Adipose tissue (tissue), 3 donors: ENCODE results near the gene BCO1. TPM values are rescaled to one million over a fixed set of nuclear protein-coding genes. Genes with fewer than 3 reads are reported as not detected.

Experiments used
- H3K27ac ChIP-seq: one replicate; pipeline ENCODE4 v1.5.1; 2013; ENCODE audit warnings: low read depth, low read length
- WGBS, 3 donors: extraction: QIAGEN DNeasy Blood & Tissue Kit; methylation state at CpG; one replicate each; pipeline ENCODE4 v1.1.7; 2013; 5-methylcytosine and 5-hydroxymethylcytosine counted together
- polyA plus RNA-seq, 3 donors: library from polyadenylated mRNA; stranded (reverse); fragments of 200-250 nt; gene quantifications; one replicate each; pipeline ENCODE4 v1.2.3, GENCODE V29; 2013
- donor health status: healthy with polysubstance abuse.
- donor health status: Bipolar disorder and iron deficiency.
- donor health status: healthy.

The BCO1 gene
- polyA plus RNA-seq, 3 donors, result 0.06 TPM; not detected in 2

- H3K27ac ChIP-seq, result no peak overlapping the region
- 76 to 82% (median 80%) methylated on average over 3 of the region's 3 CpGs for WGBS, 3 donors
These were observed 69.3 kb downstream of the BCO1 start for GRCh38 chr16:81307770-81308169.

GRCh38 chr16:81310045-81310644, 71.7 kb downstream of the BCO1 start:
- no peak overlapping the region for H3K27ac ChIP-seq
- 67 to 84% (median 80%) methylated on average over 5 of the region's 5 CpGs for whole genome bisulfite sequencing, 3 donors

GRCh38 chr16:81311762-81312161, 73.3 kb downstream of the BCO1 start:
- no peak overlapping the region for H3K27ac ChIP-seq

- 3 to 7% (median 5%) methylated on average over 16 of the region's 16 CpGs for WGBS, 3 donors
These were observed 75.5 kb downstream of the BCO1 start for GRCh38 chr16:81313701-81314602.

GRCh38 chr16:81314603-81315270, 76.2 kb downstream of the BCO1 start, which contains the start of gene GAN:
TSS of gene GAN (plus strand) at chr16:81314962. CDS start at chr16:81315114, 152 bp downstream.
- peak within 1 kb of the TSS; percentile 51 for H3K27ac ChIP-seq
- WGBS, 3 donors, result 0% methylated on average over 70 to 75 of the region's 75 CpGs

More at GRCh38 chr16:81313701-81314602, 75.5 kb downstream of the BCO1 start:
- no peak overlapping the region for H3K27ac ChIP-seq

- WGBS, 3 donors, result 1% methylated on average over 71 to 88 of the region's 88 CpGs
These were observed 77.0 kb downstream of the BCO1 start for GRCh38 chr16:81315271-81316175.

GRCh38 chr16:81316176-81316496, 77.6 kb downstream of the BCO1 start:
- H3K27ac ChIP-seq, result no peak overlapping the region
- WGBS, 3 donors, result 55 to 96% (median 89%) methylated on average over 5 of the region's 5 CpGs

More at GRCh38 chr16:81315271-81316175, 77.0 kb downstream of the BCO1 start:
- H3K27ac ChIP-seq, result peak overlapping the region; percentile 51

GRCh38 chr16:81318711-81319110, 80.2 kb downstream of the BCO1 start:
- no peak overlapping the region for H3K27ac ChIP-seq
- WGBS, 3 donors, result 86 to 93% (median 88%) methylated on average over 7 of the region's 7 CpGs

- WGBS, 3 donors, result 60 to 80% (median 68%) methylated on average over 6 of the region's 6 CpGs
These were observed 80.9 kb downstream of the BCO1 start for GRCh38 chr16:81319221-81319912.

GRCh38 chr16:81321039-81321438, 82.5 kb downstream of the BCO1 start:
- WGBS, 3 donors, result 89 to 100% (median 96%) methylated on average over 2 of the region's 2 CpGs
- H3K27ac ChIP-seq, result no peak overlapping the region

More at GRCh38 chr16:81319221-81319912, 80.9 kb downstream of the BCO1 start:
- H3K27ac ChIP-seq, result no peak overlapping the region

GRCh38 chr16:81321536-81321935, 83.0 kb downstream of the BCO1 start:
- 94 to 98% (median 94%) methylated on average over 5 of the region's 5 CpGs for WGBS, 3 donors
- H3K27ac ChIP-seq, result no peak overlapping the region

GRCh38 chr16:81324808-81325207, 86.3 kb downstream of the BCO1 start:
- 87 to 97% (median 92%) methylated on average over 6 of the region's 6 CpGs for WGBS, 3 donors
- H3K27ac ChIP-seq, result no peak overlapping the region

GRCh38 chr16:81327011-81327410, 88.5 kb downstream of the BCO1 start:
- 76 to 92% (median 78%) methylated on average over 5 of the region's 5 CpGs for WGBS, 3 donors
- no peak overlapping the region for H3K27ac ChIP-seq

GRCh38 chr16:81327447-81328196, 89.1 kb downstream of the BCO1 start:
- WGBS, 3 donors, result 74 to 85% (median 75%) methylated on average over 8 of the region's 8 CpGs
- H3K27ac ChIP-seq, result no peak overlapping the region

GRCh38 chr16:81329947-81330346, 91.5 kb downstream of the BCO1 start:
- 75 to 95% (median 90%) methylated on average over 5 of the region's 5 CpGs for WGBS, 3 donors
- no peak overlapping the region for H3K27ac ChIP-seq

GRCh38 chr16:81333356-81333755, 94.9 kb downstream of the BCO1 start:
- 97 to 99% (median 99%) methylated on average over 3 of the region's 3 CpGs for WGBS, 3 donors

GRCh38 chr16:81335669-81336068, 97.2 kb downstream of the BCO1 start:
- no peak overlapping the region for H3K27ac ChIP-seq
- 86 to 98% (median 91%) methylated on average over 6 of the region's 6 CpGs for WGBS, 3 donors

More at GRCh38 chr16:81333356-81333755, 94.9 kb downstream of the BCO1 start:
- H3K27ac ChIP-seq, result no peak overlapping the region
